Measurements from ENCODE around the gene ARID5B.

DNA sequence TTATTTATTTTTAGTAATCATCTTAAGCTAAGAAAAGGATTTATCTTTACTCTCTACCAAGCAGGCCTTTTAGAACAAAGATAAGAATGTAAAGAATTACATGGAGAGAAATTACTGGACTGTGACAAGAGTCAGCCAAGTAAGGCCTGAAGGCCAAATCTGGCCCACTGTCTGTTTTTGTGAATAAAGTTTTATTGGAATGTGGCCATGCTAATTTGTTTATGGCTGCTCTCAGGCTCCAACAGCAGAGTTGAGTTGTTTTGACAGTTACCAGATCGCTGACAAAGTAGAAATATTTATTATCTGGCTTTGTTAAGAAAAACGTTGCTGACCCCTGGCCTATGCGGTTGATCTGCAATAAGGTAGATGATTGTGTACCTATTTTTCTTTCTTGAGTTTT lies 6.1 kb downstream of the ARID5B start:
- TF ChIP-seq, protein P1, sequence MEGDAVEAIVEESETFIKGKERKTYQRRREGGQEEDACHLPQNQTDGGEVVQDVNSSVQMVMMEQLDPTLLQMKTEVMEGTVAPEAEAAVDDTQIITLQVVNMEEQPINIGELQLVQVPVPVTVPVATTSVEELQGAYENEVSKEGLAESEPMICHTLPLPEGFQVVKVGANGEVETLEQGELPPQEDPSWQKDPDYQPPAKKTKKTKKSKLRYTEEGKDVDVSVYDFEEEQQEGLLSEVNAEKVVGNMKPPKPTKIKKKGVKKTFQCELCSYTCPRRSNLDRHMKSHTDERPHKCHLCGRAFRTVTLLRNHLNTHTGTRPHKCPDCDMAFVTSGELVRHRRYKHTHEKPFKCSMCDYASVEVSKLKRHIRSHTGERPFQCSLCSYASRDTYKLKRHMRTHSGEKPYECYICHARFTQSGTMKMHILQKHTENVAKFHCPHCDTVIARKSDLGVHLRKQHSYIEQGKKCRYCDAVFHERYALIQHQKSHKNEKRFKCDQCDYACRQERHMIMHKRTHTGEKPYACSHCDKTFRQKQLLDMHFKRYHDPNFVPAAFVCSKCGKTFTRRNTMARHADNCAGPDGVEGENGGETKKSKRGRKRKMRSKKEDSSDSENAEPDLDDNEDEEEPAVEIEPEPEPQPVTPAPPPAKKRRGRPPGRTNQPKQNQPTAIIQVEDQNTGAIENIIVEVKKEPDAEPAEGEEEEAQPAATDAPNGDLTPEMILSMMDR (IDR thresholded peaks at IDR 0.05): no peak
- TF ChIP-seq TCF12 (IDR thresholded peaks at IDR 0.05) (no peak), EZH2phosphoT487 (IDR thresholded peaks at IDR 0.05; ENCODE audit: borderline replicate concordance, low read depth) (no peak), MXI1 (IDR thresholded peaks at IDR 0.05; ENCODE audit: low read depth, low read length) (no peak), JUND (IDR thresholded peaks at IDR 0.05) (no peak)
- TF ChIP-seq, protein P2, sequence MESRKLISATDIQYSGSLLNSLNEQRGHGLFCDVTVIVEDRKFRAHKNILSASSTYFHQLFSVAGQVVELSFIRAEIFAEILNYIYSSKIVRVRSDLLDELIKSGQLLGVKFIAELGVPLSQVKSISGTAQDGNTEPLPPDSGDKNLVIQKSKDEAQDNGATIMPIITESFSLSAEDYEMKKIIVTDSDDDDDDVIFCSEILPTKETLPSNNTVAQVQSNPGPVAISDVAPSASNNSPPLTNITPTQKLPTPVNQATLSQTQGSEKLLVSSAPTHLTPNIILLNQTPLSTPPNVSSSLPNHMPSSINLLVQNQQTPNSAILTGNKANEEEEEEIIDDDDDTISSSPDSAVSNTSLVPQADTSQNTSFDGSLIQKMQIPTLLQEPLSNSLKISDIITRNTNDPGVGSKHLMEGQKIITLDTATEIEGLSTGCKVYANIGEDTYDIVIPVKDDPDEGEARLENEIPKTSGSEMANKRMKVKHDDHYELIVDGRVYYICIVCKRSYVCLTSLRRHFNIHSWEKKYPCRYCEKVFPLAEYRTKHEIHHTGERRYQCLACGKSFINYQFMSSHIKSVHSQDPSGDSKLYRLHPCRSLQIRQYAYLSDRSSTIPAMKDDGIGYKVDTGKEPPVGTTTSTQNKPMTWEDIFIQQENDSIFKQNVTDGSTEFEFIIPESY (IDR thresholded peaks at IDR 0.05; ENCODE audit: borderline replicate concordance, low read depth): no peak
- TF ChIP-seq, protein P3, sequence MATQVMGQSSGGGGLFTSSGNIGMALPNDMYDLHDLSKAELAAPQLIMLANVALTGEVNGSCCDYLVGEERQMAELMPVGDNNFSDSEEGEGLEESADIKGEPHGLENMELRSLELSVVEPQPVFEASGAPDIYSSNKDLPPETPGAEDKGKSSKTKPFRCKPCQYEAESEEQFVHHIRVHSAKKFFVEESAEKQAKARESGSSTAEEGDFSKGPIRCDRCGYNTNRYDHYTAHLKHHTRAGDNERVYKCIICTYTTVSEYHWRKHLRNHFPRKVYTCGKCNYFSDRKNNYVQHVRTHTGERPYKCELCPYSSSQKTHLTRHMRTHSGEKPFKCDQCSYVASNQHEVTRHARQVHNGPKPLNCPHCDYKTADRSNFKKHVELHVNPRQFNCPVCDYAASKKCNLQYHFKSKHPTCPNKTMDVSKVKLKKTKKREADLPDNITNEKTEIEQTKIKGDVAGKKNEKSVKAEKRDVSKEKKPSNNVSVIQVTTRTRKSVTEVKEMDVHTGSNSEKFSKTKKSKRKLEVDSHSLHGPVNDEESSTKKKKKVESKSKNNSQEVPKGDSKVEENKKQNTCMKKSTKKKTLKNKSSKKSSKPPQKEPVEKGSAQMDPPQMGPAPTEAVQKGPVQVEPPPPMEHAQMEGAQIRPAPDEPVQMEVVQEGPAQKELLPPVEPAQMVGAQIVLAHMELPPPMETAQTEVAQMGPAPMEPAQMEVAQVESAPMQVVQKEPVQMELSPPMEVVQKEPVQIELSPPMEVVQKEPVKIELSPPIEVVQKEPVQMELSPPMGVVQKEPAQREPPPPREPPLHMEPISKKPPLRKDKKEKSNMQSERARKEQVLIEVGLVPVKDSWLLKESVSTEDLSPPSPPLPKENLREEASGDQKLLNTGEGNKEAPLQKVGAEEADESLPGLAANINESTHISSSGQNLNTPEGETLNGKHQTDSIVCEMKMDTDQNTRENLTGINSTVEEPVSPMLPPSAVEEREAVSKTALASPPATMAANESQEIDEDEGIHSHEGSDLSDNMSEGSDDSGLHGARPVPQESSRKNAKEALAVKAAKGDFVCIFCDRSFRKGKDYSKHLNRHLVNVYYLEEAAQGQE (IDR thresholded peaks at IDR 0.05; ENCODE audit: low read depth, low read length): no peak
